Measurements from ENCODE around the gene FRRS1L.

The FRRS1L gene, protein sequence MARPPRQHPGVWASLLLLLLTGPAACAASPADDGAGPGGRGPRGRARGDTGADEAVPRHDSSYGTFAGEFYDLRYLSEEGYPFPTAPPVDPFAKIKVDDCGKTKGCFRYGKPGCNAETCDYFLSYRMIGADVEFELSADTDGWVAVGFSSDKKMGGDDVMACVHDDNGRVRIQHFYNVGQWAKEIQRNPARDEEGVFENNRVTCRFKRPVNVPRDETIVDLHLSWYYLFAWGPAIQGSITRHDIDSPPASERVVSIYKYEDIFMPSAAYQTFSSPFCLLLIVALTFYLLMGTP
- long read RNA-seq, donor 1, full-length matches to known transcripts = 1 of 1 reads
- long read RNA-seq, donor 1, partial matches to known transcripts = 0 of 1 reads
- long read RNA-seq, donor 1, other reads (novel, unspliced or antisense) = 0 of 1 reads
- long read RNA-seq, donor 2 = 0 reads
- long read RNA-seq, donor 3 = 0 reads
- long read RNA-seq, donor 4 = 0 reads
- long read RNA-seq, donor 5 = 0 reads
- long read RNA-seq, donor 6 = 0 reads
- long read RNA-seq, donor 7 = 0 reads
- long read RNA-seq, donor 8 = 0 reads

GRCh38 chr9:109166771-109167601 lies at the start of gene FRRS1L:
TSS of gene FRRS1L (minus strand) at chr9:109167249. CDS start at chr9:109167138, 111 bp downstream.
- DNase-seq = peak; percentile 31

DNA sequence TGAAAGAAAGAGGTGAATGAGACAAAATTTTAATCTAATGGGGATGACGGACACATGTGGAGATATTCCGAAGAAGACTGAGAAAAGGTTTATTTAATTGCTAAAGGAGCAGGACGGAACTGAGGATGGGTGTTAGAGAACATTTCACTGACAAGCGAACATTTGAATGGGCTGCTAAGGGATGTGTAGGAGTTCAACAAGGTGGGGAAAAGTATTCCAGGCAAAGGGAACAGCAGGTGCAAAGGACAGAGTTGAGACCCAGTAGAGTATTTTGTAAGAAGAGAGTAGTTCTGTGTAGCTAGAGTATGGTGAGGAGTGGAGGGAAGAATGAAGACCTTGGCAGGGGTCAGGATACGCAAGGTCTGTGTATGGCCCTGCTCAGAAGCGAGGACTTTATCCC lies 47.4 kb upstream of the FRRS1L start:
- DNase-seq = no peak

DNA sequence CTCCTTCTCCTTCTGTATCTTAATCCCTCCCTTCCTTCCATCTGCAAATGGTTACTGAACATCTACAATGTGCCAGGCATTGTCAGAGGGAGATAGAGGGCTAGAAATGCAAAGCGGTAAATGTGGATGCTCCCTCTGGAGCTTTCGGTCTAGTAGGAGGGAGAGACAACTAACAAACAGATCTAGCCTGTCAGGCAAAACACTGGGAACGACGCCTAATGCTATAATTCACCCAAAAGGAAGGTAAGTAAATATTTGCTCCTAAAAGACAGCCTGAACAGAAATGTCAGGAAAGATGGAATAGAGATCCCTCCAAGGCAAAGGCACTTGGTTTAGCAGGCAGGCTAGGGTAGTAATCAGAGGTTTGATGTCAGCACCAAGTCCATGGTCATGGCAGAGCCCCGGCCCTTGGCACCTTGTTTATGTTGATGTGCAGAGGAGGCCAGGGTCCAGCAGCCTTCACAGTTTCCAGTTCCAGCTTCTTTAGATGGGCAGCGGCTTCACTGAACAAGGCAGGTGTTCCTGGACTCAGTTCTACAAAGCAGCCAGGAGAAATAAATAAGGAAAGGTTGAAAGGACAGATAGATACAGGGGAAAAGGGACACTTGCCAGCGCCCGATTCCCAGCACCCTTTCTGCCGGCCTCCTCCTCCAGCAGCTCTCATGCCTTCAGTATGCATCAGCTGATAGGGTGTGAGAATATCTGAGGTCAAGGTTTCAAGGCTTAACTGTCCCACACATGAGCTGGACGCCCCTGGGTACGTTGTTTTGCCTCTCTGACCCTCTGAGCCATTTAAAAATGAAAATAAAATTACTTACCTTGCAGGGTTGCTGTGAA lies 46.5 kb upstream of the FRRS1L start:
- no peak for DNase-seq

DNA sequence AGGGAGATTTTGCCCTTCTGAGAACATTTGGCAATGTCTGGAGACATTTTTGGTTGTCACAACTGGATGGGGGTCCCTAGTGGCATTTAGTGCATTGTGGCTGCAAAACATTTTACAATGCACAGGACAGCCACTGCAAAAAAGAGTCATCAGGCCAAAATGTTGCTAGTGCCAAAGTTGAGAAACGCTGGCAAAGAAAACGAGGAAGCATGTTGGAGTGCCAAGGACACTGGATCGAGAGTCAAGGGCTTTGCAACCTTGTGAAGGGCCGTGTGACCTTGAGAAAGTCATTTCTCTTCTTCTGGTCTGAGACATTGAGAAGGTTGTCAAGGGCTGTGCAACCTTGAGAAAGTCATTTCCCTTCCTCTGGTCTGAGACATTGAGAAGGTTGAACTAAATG lies 45.7 kb upstream of the FRRS1L start:
- DNase-seq = no peak

DNA sequence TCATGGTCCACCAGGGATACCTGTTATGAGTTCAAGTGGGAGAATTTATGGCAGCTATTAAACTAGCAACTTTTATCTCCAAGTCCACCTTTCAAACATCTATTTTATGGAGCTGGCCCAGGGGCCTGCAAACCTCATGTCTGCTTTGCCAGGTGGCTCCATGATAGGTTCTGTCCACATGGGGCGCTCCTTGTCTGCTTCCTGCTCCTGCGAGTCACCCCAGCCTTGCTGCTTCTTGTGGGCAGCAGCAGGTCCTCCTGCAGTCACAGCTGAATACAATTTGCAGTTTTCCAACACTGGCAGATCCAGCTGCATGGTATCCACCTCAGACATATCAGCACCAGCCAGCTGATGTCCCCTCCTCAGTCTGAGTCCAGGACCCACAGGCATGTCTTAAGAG lies 39.6 kb upstream of the FRRS1L start:
- no peak for DNase-seq

DNA sequence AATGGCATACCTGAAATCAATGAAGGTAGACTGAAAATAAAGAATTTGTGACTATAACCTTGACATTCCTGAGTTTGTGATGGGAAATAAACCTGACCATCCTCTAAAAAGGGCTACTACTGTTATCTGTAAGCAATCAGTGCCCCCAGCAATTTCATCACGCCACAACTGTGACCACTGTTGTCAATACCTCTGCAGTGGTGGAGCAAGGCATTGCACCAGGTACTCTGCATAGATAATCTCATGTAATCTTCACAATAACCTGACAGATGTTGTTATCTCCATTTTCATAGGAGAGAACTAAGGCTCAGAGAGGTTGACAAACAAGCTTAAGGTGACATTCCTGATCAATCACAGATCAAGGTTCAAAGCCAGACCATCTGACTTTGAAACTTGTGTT lies 38.5 kb upstream of the FRRS1L start:
- no peak for DNase-seq

GRCh38 chr9:109203761-109204360 lies 36.8 kb upstream of the FRRS1L start:
- DNase-seq = no peak

- DNase-seq = no peak
These were observed 32.6 kb upstream of the FRRS1L start for GRCh38 chr9:109199676-109200075.

GRCh38 chr9:109198736-109199382 lies 31.8 kb upstream of the FRRS1L start:
- no peak for DNase-seq

- no peak for DNase-seq
These were observed 27.0 kb upstream of the FRRS1L start for GRCh38 chr9:109193974-109194556.

DNA sequence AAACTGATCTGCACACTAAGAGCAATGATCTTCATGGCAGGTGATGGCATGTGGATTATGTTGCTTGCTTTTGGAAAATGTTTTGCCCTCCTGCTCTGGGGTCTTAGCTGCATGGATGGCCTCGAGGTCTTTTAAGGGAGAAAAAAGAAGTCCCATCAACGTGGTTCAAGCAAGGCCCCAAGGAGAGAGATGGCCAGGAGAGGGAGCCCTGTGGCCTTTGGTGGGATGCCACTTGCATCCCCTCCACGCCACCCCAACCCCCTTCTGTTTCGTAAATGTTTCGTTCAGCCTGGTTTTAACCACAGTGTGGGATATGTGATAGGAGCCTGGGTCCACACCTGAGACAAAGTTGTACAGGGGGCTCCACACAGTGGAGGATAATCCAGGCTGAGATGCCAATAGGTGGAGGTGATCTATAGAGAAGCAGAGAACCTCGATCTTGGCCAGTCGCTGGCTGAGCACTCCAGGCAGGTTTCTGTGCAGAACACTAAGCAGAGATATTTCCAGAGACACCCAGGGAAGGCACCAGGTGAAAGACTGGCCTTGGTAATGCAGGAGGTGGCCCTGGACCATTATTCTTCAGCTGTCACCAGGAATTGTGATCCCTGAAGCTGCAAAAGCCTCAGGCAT lies 25.8 kb upstream of the FRRS1L start:
- peak; percentile 18 for DNase-seq

- no peak for DNase-seq
These were observed 24.7 kb upstream of the FRRS1L start for GRCh38 chr9:109191746-109192145.

- no peak for DNase-seq
These were observed 23.1 kb upstream of the FRRS1L start for GRCh38 chr9:109190151-109190550.

DNA sequence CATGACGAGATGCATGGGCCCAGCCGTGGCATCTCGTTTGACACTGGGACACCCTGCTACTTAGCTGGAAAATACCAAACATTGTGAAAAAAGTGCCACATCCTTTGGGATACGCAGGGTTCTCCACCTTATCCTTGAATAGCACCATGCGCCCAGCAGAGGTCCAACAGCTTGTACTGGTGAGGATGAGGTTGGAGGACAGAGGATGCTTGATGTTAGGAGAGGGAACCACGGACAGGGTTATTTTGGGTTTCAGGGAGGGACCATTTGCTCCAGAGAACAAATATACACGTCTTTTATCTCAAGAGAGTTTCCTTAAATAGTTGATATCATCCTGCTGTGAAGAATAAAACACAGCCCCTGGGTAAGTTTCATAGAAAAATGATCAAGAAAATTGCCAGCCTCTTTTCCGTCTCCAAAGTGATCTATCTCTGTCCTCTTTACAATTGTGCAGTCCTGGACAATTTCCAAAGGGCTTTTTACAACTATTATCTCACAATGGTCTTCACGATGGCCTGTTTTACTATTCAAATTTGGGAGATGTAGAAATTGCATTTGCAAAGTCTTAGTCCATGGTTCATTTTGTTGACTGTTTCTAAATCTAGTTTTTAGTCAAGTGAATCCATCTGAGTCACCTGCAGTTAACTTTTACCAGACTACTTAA lies 19.9 kb upstream of the FRRS1L start:
- no peak for DNase-seq

DNA sequence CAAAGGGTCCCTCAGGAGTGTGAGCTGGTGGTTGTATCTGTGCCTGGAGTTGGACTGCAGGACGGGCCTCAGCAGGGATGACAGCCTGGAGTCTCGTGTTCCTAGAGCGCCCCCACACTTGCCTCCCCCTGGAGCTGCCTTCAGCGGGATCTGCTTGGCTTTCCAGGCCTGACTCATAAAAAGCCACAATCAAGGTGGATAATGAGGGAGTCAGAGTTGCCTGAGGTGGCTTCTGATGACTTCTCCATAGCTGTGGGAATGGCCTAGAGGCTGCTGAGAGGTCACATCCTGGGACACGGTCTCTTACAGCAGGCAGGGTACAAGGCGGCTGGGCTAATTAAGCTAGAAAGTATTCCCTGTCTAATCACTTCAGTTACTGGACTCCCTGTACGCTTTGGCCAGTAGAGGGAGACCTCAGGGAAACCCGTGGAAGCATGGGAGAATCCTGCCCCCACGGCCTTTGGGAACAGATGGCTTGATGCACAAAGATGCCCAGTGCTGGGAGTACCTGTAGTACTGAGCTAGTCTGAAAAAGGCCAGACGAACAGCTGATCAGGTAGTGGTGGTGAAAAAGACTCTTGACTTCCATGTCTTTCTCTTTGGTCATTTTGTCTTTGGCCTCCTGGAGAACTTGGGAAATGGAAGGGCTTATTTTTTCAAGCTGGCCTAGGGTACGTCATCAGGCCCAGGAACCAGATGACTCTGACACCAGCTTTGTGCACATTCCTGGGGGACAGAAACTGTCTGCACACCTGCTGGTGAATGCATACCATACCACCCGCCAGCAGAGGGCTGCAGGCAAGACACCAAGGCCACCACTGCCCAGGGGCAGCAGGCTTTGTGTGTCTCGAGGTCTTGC lies 16.1 kb upstream of the FRRS1L start:
- DNase-seq = no peak

DNA sequence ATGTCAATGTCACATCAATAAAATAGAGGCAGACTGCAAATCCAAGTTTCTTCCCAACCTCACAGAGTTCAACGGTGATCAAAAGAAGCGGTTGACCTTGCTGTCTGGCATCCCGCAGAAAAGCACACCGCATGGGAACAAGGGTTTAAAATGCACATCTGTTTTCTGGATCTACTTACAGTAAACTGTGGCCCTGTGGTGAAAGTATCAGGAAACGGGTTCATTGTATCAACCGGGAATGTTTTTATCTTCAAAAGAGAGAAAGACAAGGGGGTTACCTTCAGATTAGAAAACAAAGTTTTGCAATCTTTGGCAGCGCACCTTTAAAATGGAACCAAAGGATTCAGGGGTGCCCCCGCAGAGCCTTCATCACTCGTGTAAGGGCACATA lies 15.5 kb upstream of the FRRS1L start:
- DNase-seq = no peak

- DNase-seq = no peak
These were observed 14.2 kb upstream of the FRRS1L start for GRCh38 chr9:109181284-109181683.

GRCh38 chr9:109179801-109180523 lies 12.9 kb upstream of the FRRS1L start:
- DNase-seq = no peak
